HepG2 (cell line): ENCODE results near the gene EPS8. TPM values are rescaled to one million over a fixed set of nuclear protein-coding genes. Genes with fewer than 3 reads are reported as not detected.
A peak's percentile ranks its signal among the peaks of the same experiment; 100 is the strongest.

ENCODE experiments used
- ATAC-seq: fragments of 200-7000 bp; cut with Tn5 transposase; 3 replicates; pipeline ENCODE4 v1.9.1; 2020; ENCODE audit warnings: mild to moderate bottlenecking, moderate library complexity
- BruUV-seq: library from RNA; stranded (reverse); fragments of 400-500 nt; replicated peaks from 2 replicates; lab custom pipeline; 2021; lab: Mats Ljungman, UMichigan
- CTCF ChIA-PET: fragments of 300-600 bp; formaldehyde crosslinking; extraction: SDS; loops from one replicate; lab custom pipeline; 2021; ENCODE audit warnings: low total read pairs, inconsistent platforms, low intra/inter-chr PET ratio; lab: Yijun Ruan, JAX
- POLR2A ChIA-PET: fragments of 350-600 bp; sonication (Branson Sonifier 250); formaldehyde crosslinking; loops from one replicate; lab custom pipeline; 2020; ENCODE audit warnings: antibody characterized with exemption, inconsistent platforms; lab: Yijun Ruan, JAX
- DNase-seq: peaks from one replicate; pipeline ENCODE4 v3.0.0-alpha.2; 2015; ENCODE audit warnings: low spot score
- FAIRE-seq: peaks from 3 replicates; lab custom pipeline; 2011; peaks lifted over from hg19 to GRCh38; lab: Jason Lieb, UNC
- H2AFZ ChIP-seq: one replicate; pipeline ENCODE4 v1.6.1; 2011; ENCODE audit warnings: low read length, inconsistent platforms
- H3K27ac ChIP-seq: fragments of 300-600 bp; 3 replicates; pipeline ENCODE4 v1.8.0; 2011; ENCODE audit warnings: mixed run types, mild to moderate bottlenecking, mixed read lengths, low read length, inconsistent platforms; ENCODE audit not compliant: insufficient read depth; ENCODE audit errors: extremely low read length
- H3K27me3 ChIP-seq, 2 experiments: fragments of 200-600 bp in 1 of 2; 2 replicates in 1 of 2; 3 replicates in 1 of 2; pipeline versions ENCODE4 v1.6.0 to v1.8.0; 2011; ENCODE audit warnings: low read length in 2 of 2, mild to moderate bottlenecking in 2 of 2, moderate library complexity in 2 of 2, inconsistent platforms in 1 of 2; ENCODE audit not compliant: insufficient read depth in 2 of 2, control insufficient read depth in 1 of 2
- H3K36me3 ChIP-seq, 2 experiments: fragments of 200-600 bp in 1 of 2; replicated peaks in 1 of 2; 2 replicates in 1 of 2; 3 replicates in 1 of 2; pipeline versions ENCODE4 v1.5.1 to v1.8.0; 2011; ENCODE audit warnings: low read length in 2 of 2, inconsistent platforms in 1 of 2; ENCODE audit not compliant: insufficient read depth in 2 of 2, control insufficient read depth in 1 of 2
- H3K4me1 ChIP-seq: 2 replicates; pipeline ENCODE4 v1.5.1; 2012; ENCODE audit warnings: low read length, inconsistent platforms; ENCODE audit not compliant: insufficient read depth
- H3K4me2 ChIP-seq: 2 replicates; pipeline ENCODE4 v1.6.0; 2011; ENCODE audit warnings: low read depth, low read length, inconsistent platforms
- H3K4me3 ChIP-seq, 3 experiments: fragments of 200-600 bp in 1 of 3; sonication (generic), shearing (Covaris generic) in 1 of 3; replicated peaks in 1 of 3; 2 replicates each; pipeline ENCODE4 v1.5.1; 2011 to 2016; ENCODE audit warnings: low read length in 3 of 3, inconsistent platforms in 2 of 3, low read depth in 2 of 3, mild to moderate bottlenecking in 2 of 3, control low read depth in 1 of 3, mixed read lengths in 1 of 3; ENCODE audit not compliant: insufficient read depth in 1 of 3
- H3K79me2 ChIP-seq: one replicate; pipeline ENCODE4 v1.6.1; 2011; ENCODE audit warnings: low read length, inconsistent platforms; ENCODE audit not compliant: insufficient read depth
- H3K9ac ChIP-seq: 2 replicates; pipeline ENCODE4 v1.6.0; 2011; ENCODE audit warnings: mild to moderate bottlenecking, low read depth, low read length, inconsistent platforms; ENCODE audit not compliant: insufficient read depth
- H3K9me3 ChIP-seq: 2 replicates; pipeline ENCODE4 v1.5.1; 2012; ENCODE audit warnings: mild to moderate bottlenecking, low read length
- H4K20me1 ChIP-seq: 2 replicates; pipeline ENCODE4 v1.6.0; 2011; ENCODE audit warnings: inconsistent platforms, mild to moderate bottlenecking, low read length, moderate library complexity; ENCODE audit not compliant: insufficient read depth
- ARID2 ChIP-seq: sonication (generic); formaldehyde crosslinking; IDR thresholded peaks from 2 replicates; pipeline ENCODE4 v1.8.1; 2022; ENCODE audit warnings: mild to moderate bottlenecking, missing genetic modification reagents, borderline replicate concordance
- POLR2AphosphoS2 ChIP-seq: IDR thresholded peaks from 2 replicates; pipeline ENCODE4 v1.6.1; 2011; ENCODE audit warnings: low read depth, low read length, improper control_type of control experiment
- SIX4 ChIP-seq: sonication (generic); formaldehyde crosslinking; IDR thresholded peaks from 2 replicates; pipeline ENCODE4 v1.4.0; 2020; ENCODE audit warnings: missing genetic modification reagents
- SP140L ChIP-seq: sonication (generic); formaldehyde crosslinking; IDR thresholded peaks from 2 replicates; pipeline ENCODE4 v1.4.0; 2020; ENCODE audit warnings: missing genetic modification reagents, borderline replicate concordance
- TP53 ChIP-seq: sonication (generic); formaldehyde crosslinking; conservative IDR thresholded peaks from 2 replicates; pipeline ENCODE4 v1.4.0; 2020; ENCODE audit warnings: missing genetic modification reagents
- ZNF205 ChIP-seq: IDR thresholded peaks from 2 replicates; pipeline ENCODE4 v1.6.1; 2018; ENCODE audit warnings: missing biosample characterization, missing genetic modification reagents
- ZNF263 ChIP-seq: sonication (generic); formaldehyde crosslinking; IDR thresholded peaks from 2 replicates; pipeline ENCODE4 v1.4.0; 2020; ENCODE audit warnings: missing genetic modification reagents
- ZNF354B ChIP-seq: sonication (generic); formaldehyde crosslinking; IDR thresholded peaks from 2 replicates; pipeline ENCODE4 v1.8.0; 2022; ENCODE audit warnings: mild to moderate bottlenecking, missing genetic modification reagents
- ZNF468 ChIP-seq: sonication (generic); formaldehyde crosslinking; IDR thresholded peaks from 2 replicates; pipeline ENCODE4 v1.8.0; 2022; ENCODE audit warnings: mild to moderate bottlenecking, moderate library complexity, missing genetic modification reagents
- ZNF749 ChIP-seq: sonication (generic); formaldehyde crosslinking; IDR thresholded peaks from 2 replicates; pipeline ENCODE4 v1.8.0; 2022; ENCODE audit warnings: mild to moderate bottlenecking, missing genetic modification reagents, moderate library complexity, borderline replicate concordance
- ZNF772 ChIP-seq: sonication (generic); formaldehyde crosslinking; IDR thresholded peaks from 2 replicates; pipeline ENCODE4 v1.5.0; 2020; ENCODE audit warnings: mild to moderate bottlenecking, missing genetic modification reagents
- WGBS: methylation state at CpG from one replicate; pipeline ENCODE4 v1.1.6; 2017; ENCODE audit warnings: low lambda C conversion rate; 5-methylcytosine and 5-hydroxymethylcytosine counted together
- in situ Hi-C: cut with HindIII; loops from 2 replicates; pipeline ENCODE4 v1.10.0; 2017; ENCODE audit warnings: low pct_unique_long_range_greater_than_20kb; ENCODE audit not compliant: extremely low pct_ligation_motif_present
- intact Hi-C: fragments of 100-400 bp; cut with micrococcal nuclease; formaldehyde crosslinking; loops from one replicate; pipeline ENCODE4 v1.10.0; 2022; ENCODE audit not compliant: unreplicated experiment
- polyA plus RNA-seq, 8 experiments: library from polyadenylated mRNA; depleted of rRNA in 3 of 8; stranded (reverse) in 7 of 8; unstranded in 1 of 8; fragments of >200 nt; fragmentation: Illumina TruSeq in 4 of 8; extraction: Trizol in 4 of 8; gene quantifications; 2 replicates each; pipeline versions ENCODE4 v1.2.1 to v1.2.3, GENCODE V29; 2011 to 2016; ENCODE audit warnings: low read depth in 4 of 8, missing spikeins in 1 of 8, mixed read lengths in 1 of 8; ENCODE audit not compliant: insufficient read depth in 1 of 8
- total RNA-seq, 5 experiments: library from RNA; depleted of rRNA; stranded (reverse); fragments of >200 nt; fragmentation: Illumina TruSeq; extraction: Trizol; gene quantifications; 2 replicates each; pipeline ENCODE4 v1.2.3, GENCODE V29; 2016; ENCODE audit warnings: low read depth in 1 of 5
- TF ChIP-seq, protein P1 (sequence below): sonication (generic); IDR thresholded peaks from 2 replicates; pipeline ENCODE4 v1.6.1; 2016; ENCODE audit warnings: low read depth, borderline replicate concordance
- TF ChIP-seq, protein P2 (sequence below): sonication (generic); formaldehyde crosslinking; IDR thresholded peaks from 2 replicates; pipeline ENCODE4 v1.4.0; 2020; ENCODE audit warnings: mild to moderate bottlenecking, missing genetic modification reagents
- TF ChIP-seq, protein P3 (sequence below): sonication (generic); formaldehyde crosslinking; IDR thresholded peaks from 2 replicates; pipeline ENCODE4 v1.5.0; 2020; ENCODE audit warnings: mild to moderate bottlenecking, missing genetic modification reagents, moderate library complexity
- TF ChIP-seq, protein P4 (sequence below): sonication (generic); formaldehyde crosslinking; IDR thresholded peaks from 2 replicates; pipeline ENCODE4 v1.5.0; 2020; ENCODE audit warnings: mild to moderate bottlenecking, missing genetic modification reagents
- TF ChIP-seq, protein P5 (sequence below): IDR thresholded peaks from 2 replicates; pipeline ENCODE4 v1.6.1; 2016; ENCODE audit warnings: mild to moderate bottlenecking

The EPS8 gene
- total and polyA plus RNA-seq, 2 of the 13 experiments (the other 11 are each of a cell fraction or from before 2014, with no cell fraction given): 37.1 to 43.4 TPM

DNA sequence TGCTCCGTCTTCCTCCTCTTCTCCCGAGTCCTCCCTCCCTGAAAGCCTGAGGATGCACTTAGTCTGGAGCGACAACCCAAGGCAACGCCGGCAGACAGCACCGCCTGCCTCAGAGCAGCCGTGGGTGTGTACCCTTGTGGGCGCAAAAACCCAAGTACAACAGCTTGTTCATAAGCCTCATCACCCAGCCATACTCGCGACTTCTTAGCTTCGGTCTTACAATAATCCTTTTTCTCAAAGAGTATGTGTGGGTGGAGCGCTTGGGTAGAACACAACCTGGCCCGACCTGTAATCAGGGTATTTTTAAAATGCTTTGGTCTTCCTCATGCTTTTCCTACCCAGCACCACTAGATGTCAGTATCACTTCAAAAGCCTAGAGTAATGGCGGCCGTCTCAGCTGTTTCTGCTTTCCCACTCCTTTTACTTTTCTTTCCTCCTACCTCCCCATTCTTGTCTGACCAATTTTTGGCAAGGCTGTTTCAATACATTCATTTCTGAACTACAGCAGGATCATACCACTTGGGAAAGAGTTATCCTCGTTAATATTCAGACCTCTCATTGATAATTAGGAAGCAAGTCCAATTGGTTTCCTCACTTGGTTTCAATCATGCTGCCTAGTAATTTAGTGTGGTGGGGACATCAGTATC, 198.9 kb downstream of the EPS8 start:
- H3K9ac ChIP-seq: peak overlapping the region; percentile 42; the same call in 1 of the 2 replicates
- POLR2A ChIA-PET: interaction anchor here (2.8 kb wide), 1 partner anchor 199 kb away, joined by 5 read pairs; the partner anchor contains the start of gene EPS8
- in situ Hi-C loops: no loop called here
- TF ChIP-seq, protein P1, sequence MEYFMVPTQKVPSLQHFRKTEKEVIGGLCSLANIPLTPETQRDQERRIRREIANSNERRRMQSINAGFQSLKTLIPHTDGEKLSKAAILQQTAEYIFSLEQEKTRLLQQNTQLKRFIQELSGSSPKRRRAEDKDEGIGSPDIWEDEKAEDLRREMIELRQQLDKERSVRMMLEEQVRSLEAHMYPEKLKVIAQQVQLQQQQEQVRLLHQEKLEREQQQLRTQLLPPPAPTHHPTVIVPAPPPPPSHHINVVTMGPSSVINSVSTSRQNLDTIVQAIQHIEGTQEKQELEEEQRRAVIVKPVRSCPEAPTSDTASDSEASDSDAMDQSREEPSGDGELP: peak; percentile 92
- TF ChIP-seq ZNF772 (no peak), ZNF205 (CRISPR knock-in tag) (0 out of 2 replicates have a peak, but pooled peaks have one; percentile 44), TP53 (CRISPR knock-in tag) (no peak), SIX4 (CRISPR knock-in tag) (no peak), ZNF468 (CRISPR knock-in tag) (no peak), ZNF749 (no peak), POLR2AphosphoS2 (no peak), ZNF263 (peak; percentile 88), SP140L (CRISPR knock-in tag) (0 out of 2 replicates have a peak, but pooled peaks have one; percentile 69), ARID2 (CRISPR knock-in tag) (no peak), ZNF354B (CRISPR knock-in tag) (no peak)
- TF ChIP-seq, protein P2, sequence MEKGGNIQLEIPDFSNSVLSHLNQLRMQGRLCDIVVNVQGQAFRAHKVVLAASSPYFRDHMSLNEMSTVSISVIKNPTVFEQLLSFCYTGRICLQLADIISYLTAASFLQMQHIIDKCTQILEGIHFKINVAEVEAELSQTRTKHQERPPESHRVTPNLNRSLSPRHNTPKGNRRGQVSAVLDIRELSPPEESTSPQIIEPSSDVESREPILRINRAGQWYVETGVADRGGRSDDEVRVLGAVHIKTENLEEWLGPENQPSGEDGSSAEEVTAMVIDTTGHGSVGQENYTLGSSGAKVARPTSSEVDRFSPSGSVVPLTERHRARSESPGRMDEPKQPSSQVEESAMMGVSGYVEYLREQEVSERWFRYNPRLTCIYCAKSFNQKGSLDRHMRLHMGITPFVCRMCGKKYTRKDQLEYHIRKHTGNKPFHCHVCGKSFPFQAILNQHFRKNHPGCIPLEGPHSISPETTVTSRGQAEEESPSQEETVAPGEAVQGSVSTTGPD (CRISPR knock-in tag): no peak
- TF ChIP-seq, protein P3, sequence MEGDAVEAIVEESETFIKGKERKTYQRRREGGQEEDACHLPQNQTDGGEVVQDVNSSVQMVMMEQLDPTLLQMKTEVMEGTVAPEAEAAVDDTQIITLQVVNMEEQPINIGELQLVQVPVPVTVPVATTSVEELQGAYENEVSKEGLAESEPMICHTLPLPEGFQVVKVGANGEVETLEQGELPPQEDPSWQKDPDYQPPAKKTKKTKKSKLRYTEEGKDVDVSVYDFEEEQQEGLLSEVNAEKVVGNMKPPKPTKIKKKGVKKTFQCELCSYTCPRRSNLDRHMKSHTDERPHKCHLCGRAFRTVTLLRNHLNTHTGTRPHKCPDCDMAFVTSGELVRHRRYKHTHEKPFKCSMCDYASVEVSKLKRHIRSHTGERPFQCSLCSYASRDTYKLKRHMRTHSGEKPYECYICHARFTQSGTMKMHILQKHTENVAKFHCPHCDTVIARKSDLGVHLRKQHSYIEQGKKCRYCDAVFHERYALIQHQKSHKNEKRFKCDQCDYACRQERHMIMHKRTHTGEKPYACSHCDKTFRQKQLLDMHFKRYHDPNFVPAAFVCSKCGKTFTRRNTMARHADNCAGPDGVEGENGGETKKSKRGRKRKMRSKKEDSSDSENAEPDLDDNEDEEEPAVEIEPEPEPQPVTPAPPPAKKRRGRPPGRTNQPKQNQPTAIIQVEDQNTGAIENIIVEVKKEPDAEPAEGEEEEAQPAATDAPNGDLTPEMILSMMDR (CRISPR knock-in tag): peak; percentile 89
- TF ChIP-seq, protein P4, sequence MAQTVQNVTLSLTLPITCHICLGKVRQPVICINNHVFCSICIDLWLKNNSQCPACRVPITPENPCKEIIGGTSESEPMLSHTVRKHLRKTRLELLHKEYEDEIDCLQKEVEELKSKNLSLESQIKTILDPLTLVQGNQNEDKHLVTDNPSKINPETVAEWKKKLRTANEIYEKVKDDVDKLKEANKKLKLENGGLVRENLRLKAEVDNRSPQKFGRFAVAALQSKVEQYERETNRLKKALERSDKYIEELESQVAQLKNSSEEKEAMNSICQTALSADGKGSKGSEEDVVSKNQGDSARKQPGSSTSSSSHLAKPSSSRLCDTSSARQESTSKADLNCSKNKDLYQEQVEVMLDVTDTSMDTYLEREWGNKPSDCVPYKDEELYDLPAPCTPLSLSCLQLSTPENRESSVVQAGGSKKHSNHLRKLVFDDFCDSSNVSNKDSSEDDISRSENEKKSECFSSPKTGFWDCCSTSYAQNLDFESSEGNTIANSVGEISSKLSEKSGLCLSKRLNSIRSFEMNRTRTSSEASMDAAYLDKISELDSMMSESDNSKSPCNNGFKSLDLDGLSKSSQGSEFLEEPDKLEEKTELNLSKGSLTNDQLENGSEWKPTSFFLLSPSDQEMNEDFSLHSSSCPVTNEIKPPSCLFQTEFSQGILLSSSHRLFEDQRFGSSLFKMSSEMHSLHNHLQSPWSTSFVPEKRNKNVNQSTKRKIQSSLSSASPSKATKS (CRISPR knock-in tag): no peak
- TF ChIP-seq, protein P5, sequence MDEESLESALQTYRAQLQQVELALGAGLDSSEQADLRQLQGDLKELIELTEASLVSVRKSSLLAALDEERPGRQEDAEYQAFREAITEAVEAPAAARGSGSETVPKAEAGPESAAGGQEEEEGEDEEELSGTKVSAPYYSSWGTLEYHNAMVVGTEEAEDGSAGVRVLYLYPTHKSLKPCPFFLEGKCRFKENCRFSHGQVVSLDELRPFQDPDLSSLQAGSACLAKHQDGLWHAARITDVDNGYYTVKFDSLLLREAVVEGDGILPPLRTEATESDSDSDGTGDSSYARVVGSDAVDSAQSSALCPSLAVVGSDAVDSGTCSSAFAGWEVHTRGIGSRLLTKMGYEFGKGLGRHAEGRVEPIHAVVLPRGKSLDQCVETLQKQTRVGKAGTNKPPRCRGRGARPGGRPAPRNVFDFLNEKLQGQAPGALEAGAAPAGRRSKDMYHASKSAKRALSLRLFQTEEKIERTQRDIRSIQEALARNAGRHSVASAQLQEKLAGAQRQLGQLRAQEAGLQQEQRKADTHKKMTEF: peak; percentile 71

More for the DNA sequence above, 198.9 kb downstream of the EPS8 start:
- Histone ChIP-seq H3K9me3 (no peaks in the 10 kb centered on the region), H3K27me3 (no peaks in the 10 kb centered on the region; a peak in 1 of 5 replicates), H3K36me3 (no peaks in the 10 kb centered on the region), H4K20me1 (no peaks in the 10 kb centered on the region), H3K79me2 (no peaks in the 10 kb centered on the region), H3K27ac (no peak overlapping the region), H3K4me3 (peak overlapping the region; percentile 35 to 73 (median 57); a peak in 5 of 6 replicates), H3K4me2 (peak overlapping the region; percentile 89), H2AFZ (peak overlapping the region; percentile 98), H3K4me1 (peaks cover 24% of the 10 kb centered on the region)
- intact Hi-C loops: loop anchor here (1.0 to 5.0 kb wide), 5 partner anchors 37 to 266 kb away; no protein-coding TSS in a partner anchor
- no TSS peak for BruUV-seq
- ATAC-seq: peak; percentile 92
- peak; percentile 70 for DNase-seq
- CTCF ChIA-PET: interaction anchor here (1.0 to 6.0 kb wide), 3 partner anchors 58 to 309 kb away, joined by 3 to 84 read pairs (median 6); no protein-coding TSS in a partner anchor
- peak; percentile 71 for FAIRE-seq
- WGBS: 0% methylated on average over 16 of the region's 16 CpGs
